Measurements from ENCODE around the gene GANAB. TPM values are rescaled to one million over a fixed set of nuclear protein-coding genes. Genes with fewer than 3 reads are reported as not detected.
"Not testable (repeated sequence)": the region's sequence is repeated elsewhere in the genome, so short reads cannot be mapped to it uniquely, and the experiment has no call there.

The GANAB gene
- total RNA-seq, 1 donor, result 50.1 TPM

- not testable (repeated sequence) for H3K4me3 ChIP-seq (ENCODE audit: low read length); H3K9me3 ChIP-seq (ENCODE audit: low read depth, low read length); H3K27me3 ChIP-seq (ENCODE audit: insufficient read depth, low read length)
- H3K4me1 ChIP-seq (ENCODE audit: insufficient read depth, low read length), result peaks cover 51% of the 10 kb centered on the region
Measured at GRCh38 chr11:62675415-62675814, 29.0 kb upstream of the GANAB start.

- no peaks in the 10 kb centered on the region for H3K27me3 ChIP-seq (ENCODE audit: insufficient read depth, low read length)
- peaks cover 42% of the 10 kb centered on the region for H3K4me1 ChIP-seq (ENCODE audit: insufficient read depth, low read length)
- H3K4me3 ChIP-seq (ENCODE audit: low read length), result no peak overlapping the region
- H3K9me3 ChIP-seq (ENCODE audit: low read depth, low read length), result no peaks in the 10 kb centered on the region
Measured at GRCh38 chr11:62673196-62673525, 26.7 kb upstream of the GANAB start.

- Histone ChIP-seq H3K9me3 (ENCODE audit: low read depth, low read length) (no peaks in the 10 kb centered on the region), H3K27me3 (ENCODE audit: insufficient read depth, low read length) (no peaks in the 10 kb centered on the region), H3K4me1 (ENCODE audit: insufficient read depth, low read length) (peaks cover 42% of the 10 kb centered on the region), H3K4me3 (ENCODE audit: low read length) (peak within 1 kb of the TSS; percentile 94)
Measured at GRCh38 chr11:62671608-62672389, 25.4 kb upstream of the GANAB start, which contains the start of the genes LBHD1 and UQCC3. Gene LBHD1 (minus strand): TSS chr11:62672267. CDS start chr11:62670031, 2,236 bp downstream. Gene UQCC3 (plus strand): TSS chr11:62671673. CDS start chr11:62671746, 73 bp downstream.

- H3K27me3 ChIP-seq (ENCODE audit: insufficient read depth, low read length), result no peaks in the 10 kb centered on the region
- peak overlapping the region; percentile 94 for H3K4me3 ChIP-seq (ENCODE audit: low read length)
- H3K9me3 ChIP-seq (ENCODE audit: low read depth, low read length), result no peaks in the 10 kb centered on the region
- peaks cover 42% of the 10 kb centered on the region for H3K4me1 ChIP-seq (ENCODE audit: insufficient read depth, low read length)
Measured at GRCh38 chr11:62671236-62671607, 24.8 kb upstream of the GANAB start.

GRCh38 chr11:62669420-62670161 is 23.2 kb upstream of the GANAB start:
- no peaks in the 10 kb centered on the region for H3K9me3 ChIP-seq (ENCODE audit: low read depth, low read length)
- H3K27me3 ChIP-seq (ENCODE audit: insufficient read depth, low read length), result no peaks in the 10 kb centered on the region
- H3K4me1 ChIP-seq (ENCODE audit: insufficient read depth, low read length), result peaks cover 51% of the 10 kb centered on the region
- no peak overlapping the region for H3K4me3 ChIP-seq (ENCODE audit: low read length)

GRCh38 chr11:62667460-62667859 is 21.0 kb upstream of the GANAB start:
- Histone ChIP-seq H3K9me3 (ENCODE audit: low read depth, low read length) (no peaks in the 10 kb centered on the region), H3K4me1 (ENCODE audit: insufficient read depth, low read length) (peaks cover 53% of the 10 kb centered on the region), H3K27me3 (ENCODE audit: insufficient read depth, low read length) (no peaks in the 10 kb centered on the region), H3K4me3 (ENCODE audit: low read length) (no peak overlapping the region)

- H3K4me1 ChIP-seq (ENCODE audit: insufficient read depth, low read length), result peaks cover 50% of the 10 kb centered on the region
- H3K27me3 ChIP-seq (ENCODE audit: insufficient read depth, low read length), result no peaks in the 10 kb centered on the region
- no peaks in the 10 kb centered on the region for H3K9me3 ChIP-seq (ENCODE audit: low read depth, low read length)
- peak overlapping the region; percentile 95 for H3K4me3 ChIP-seq (ENCODE audit: low read length)
Measured at GRCh38 chr11:62666259-62666926, 20.0 kb upstream of the GANAB start.

- Histone ChIP-seq H3K9me3 (ENCODE audit: low read depth, low read length) (no peaks in the 10 kb centered on the region), H3K4me1 (ENCODE audit: insufficient read depth, low read length) (peaks cover 44% of the 10 kb centered on the region), H3K27me3 (ENCODE audit: insufficient read depth, low read length) (no peaks in the 10 kb centered on the region)
Measured at GRCh38 chr11:62665599-62666258, 19.3 kb upstream of the GANAB start.

GRCh38 chr11:62665075-62665598 is 18.7 kb upstream of the GANAB start, which contains the start of the genes C11orf98 and CSKMT:
Gene C11orf98 (minus strand): TSS chr11:62665210. CDS start chr11:62665169, 41 bp downstream.
Gene CSKMT (plus strand): TSS chr11:62665312. CDS start chr11:62665880, 568 bp downstream.
- Histone ChIP-seq H3K4me3 (ENCODE audit: low read length) (peak within 1 kb of the TSS; percentile 95), H3K27me3 (ENCODE audit: insufficient read depth, low read length) (no peaks in the 10 kb centered on the region), H3K4me1 (ENCODE audit: insufficient read depth, low read length) (peaks cover 40% of the 10 kb centered on the region), H3K9me3 (ENCODE audit: low read depth, low read length) (no peaks in the 10 kb centered on the region)

More at GRCh38 chr11:62665599-62666258, 19.3 kb upstream of the GANAB start:
- peak overlapping the region; percentile 95 for H3K4me3 ChIP-seq (ENCODE audit: low read length)

- H3K4me1 ChIP-seq (ENCODE audit: insufficient read depth, low read length), result peaks cover 40% of the 10 kb centered on the region
- H3K27me3 ChIP-seq (ENCODE audit: insufficient read depth, low read length), result no peaks in the 10 kb centered on the region
- H3K9me3 ChIP-seq (ENCODE audit: low read depth, low read length), result no peaks in the 10 kb centered on the region
- H3K4me3 ChIP-seq (ENCODE audit: low read length), result peak overlapping the region; percentile 95
Measured at GRCh38 chr11:62664405-62665074, 18.1 kb upstream of the GANAB start.

- Histone ChIP-seq H3K9me3 (ENCODE audit: low read depth, low read length) (no peaks in the 10 kb centered on the region), H3K27me3 (ENCODE audit: insufficient read depth, low read length) (no peaks in the 10 kb centered on the region)
Measured at GRCh38 chr11:62656796-62657429, 10.5 kb upstream of the GANAB start.

GRCh38 chr11:62654297-62654696 is 7.9 kb upstream of the GANAB start:
- Histone ChIP-seq H3K4me1 (ENCODE audit: insufficient read depth, low read length) (peaks cover 20% of the 10 kb centered on the region), H3K9me3 (ENCODE audit: low read depth, low read length) (no peaks in the 10 kb centered on the region), H3K27me3 (ENCODE audit: insufficient read depth, low read length) (no peaks in the 10 kb centered on the region), H3K4me3 (ENCODE audit: low read length) (no peak overlapping the region)

More at GRCh38 chr11:62656796-62657429, 10.5 kb upstream of the GANAB start:
- no peak overlapping the region for H3K4me3 ChIP-seq (ENCODE audit: low read length)
- H3K4me1 ChIP-seq (ENCODE audit: insufficient read depth, low read length), result peaks cover 14% of the 10 kb centered on the region

- no peaks in the 10 kb centered on the region for H3K9me3 ChIP-seq (ENCODE audit: low read depth, low read length)
- peaks cover 20% of the 10 kb centered on the region for H3K4me1 ChIP-seq (ENCODE audit: insufficient read depth, low read length)
- H3K4me3 ChIP-seq (ENCODE audit: low read length), result peak overlapping the region; percentile 89
- no peaks in the 10 kb centered on the region for H3K27me3 ChIP-seq (ENCODE audit: insufficient read depth, low read length)
Measured at GRCh38 chr11:62652161-62653006, 6.0 kb upstream of the GANAB start.
